ENCODE measurements around the gene SPEF2.
"Not testable (repeated sequence)": the region's sequence is repeated elsewhere in the genome, so short reads cannot be mapped to it uniquely, and the experiment has no call there.

Gene SPEF2

GRCh38 chr5:35821513-35821912 is 203.8 kb downstream of the SPEF2 start:
- DNase-seq (ENCODE audit: low read depth): no peak

GRCh38 chr5:35822511-35822910 is 204.8 kb downstream of the SPEF2 start:
- DNase-seq (ENCODE audit: low read depth): no peak

- no peak for DNase-seq (ENCODE audit: low read depth)
Measured at GRCh38 chr5:35823347-35824098, 205.9 kb downstream of the SPEF2 start.

GRCh38 chr5:35826056-35826455 is 208.4 kb downstream of the SPEF2 start:
- no peak for DNase-seq (ENCODE audit: low read depth)

GRCh38 chr5:35826554-35826953 is 208.9 kb downstream of the SPEF2 start:
- DNase-seq (ENCODE audit: low read depth): no peak

- no peak for DNase-seq (ENCODE audit: low read depth)
Measured at GRCh38 chr5:35828082-35828598, 210.5 kb downstream of the SPEF2 start.

- DNase-seq (ENCODE audit: low read depth): peak; percentile 43
Measured at GRCh38 chr5:35830587-35830986, 212.9 kb downstream of the SPEF2 start.

- no peak for DNase-seq (ENCODE audit: low read depth)
Measured at GRCh38 chr5:35832762-35833161, 215.1 kb downstream of the SPEF2 start.

- no peak for DNase-seq (ENCODE audit: low read depth)
Measured at GRCh38 chr5:35833224-35833623, 215.6 kb downstream of the SPEF2 start.

GRCh38 chr5:35835796-35836742 is 218.4 kb downstream of the SPEF2 start:
- no peak for DNase-seq (ENCODE audit: low read depth)

GRCh38 chr5:35838370-35839042 is 220.8 kb downstream of the SPEF2 start:
- DNase-seq (ENCODE audit: low read depth): no peak

- no peak for DNase-seq (ENCODE audit: low read depth)
Measured at GRCh38 chr5:35842856-35843255, 225.2 kb downstream of the SPEF2 start.

- DNase-seq (ENCODE audit: low read depth): not testable (repeated sequence)
Measured at GRCh38 chr5:35845508-35845907, 227.8 kb downstream of the SPEF2 start.

GRCh38 chr5:35847491-35847890 is 229.8 kb downstream of the SPEF2 start:
- DNase-seq (ENCODE audit: low read depth): no peak

- no peak for DNase-seq (ENCODE audit: low read depth)
Measured at GRCh38 chr5:35847961-35848360, 230.3 kb downstream of the SPEF2 start.

GRCh38 chr5:35849860-35850259 is 232.2 kb downstream of the SPEF2 start:
- DNase-seq (ENCODE audit: low read depth): no peak

GRCh38 chr5:35850967-35851680 is 233.5 kb downstream of the SPEF2 start:
- DNase-seq (ENCODE audit: low read depth): no peak

- peak; percentile 39 for DNase-seq (ENCODE audit: low read depth)
Measured at GRCh38 chr5:35852084-35852734, 234.5 kb downstream of the SPEF2 start.

- DNase-seq (ENCODE audit: low read depth): no peak
Measured at GRCh38 chr5:35852773-35853172, 235.1 kb downstream of the SPEF2 start.

GRCh38 chr5:35853631-35854030 is 236.0 kb downstream of the SPEF2 start:
- peak; percentile 63 for DNase-seq (ENCODE audit: low read depth)

- peak; percentile 80 for DNase-seq (ENCODE audit: low read depth)
Measured at GRCh38 chr5:35854248-35854647, 236.6 kb downstream of the SPEF2 start.
